ENCODE measurements around the gene DNAJB4. TPM values are rescaled to one million over a fixed set of nuclear protein-coding genes. Genes with fewer than 3 reads are reported as not detected.

Gene DNAJB4
- total RNA-seq, 1 experiment from 2014 or later, result 26.0 TPM

DNA sequence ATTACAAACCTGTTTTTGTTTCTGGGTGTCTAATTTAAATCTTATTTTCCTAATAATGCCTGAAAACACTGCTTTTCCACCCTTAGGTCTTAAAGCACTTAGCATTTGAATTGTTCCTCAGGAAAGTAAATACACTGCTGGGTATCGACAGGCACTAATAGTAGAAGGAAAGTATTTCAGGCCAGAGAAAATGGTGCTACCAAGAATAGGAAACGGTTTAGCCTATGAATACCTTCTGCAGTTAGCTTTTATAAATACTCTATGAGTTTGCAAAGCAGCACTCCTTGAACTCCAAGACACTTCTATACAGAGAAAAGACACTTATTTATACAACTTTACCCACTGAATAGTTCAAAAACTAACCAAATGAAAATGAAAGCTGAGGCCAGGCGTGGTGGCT, 32.7 kb upstream of the DNAJB4 start:
- Histone ChIP-seq H3K27me3 (ENCODE audit: insufficient read depth, low read length) (no peaks in the 10 kb centered on the region), H3K4me3 (replicated peaks in 1 of 2; ENCODE audit: low read depth in 1 of 2, low read length in 2 of 2) (no peak overlapping the region), H2AFZ (ENCODE audit: low read depth, low read length, poor library complexity, severe bottlenecking) (no peak overlapping the region), H3K4me1 (ENCODE audit: control insufficient read depth in 1 of 2, insufficient read depth in 2 of 2, low read length in 2 of 2) (peaks cover 6 to 7% of the 10 kb centered on the region in 2 experiments; a peak in 3 of 4 replicates), H3K27ac (ENCODE audit: low read depth, low read length) (no peak overlapping the region), H3K9ac (ENCODE audit: low read length) (no peak overlapping the region), H3K36me3 (ENCODE audit: control insufficient read depth in 1 of 2, insufficient read depth in 2 of 2, low read length in 2 of 2) (peaks cover 42 to 56% of the 10 kb centered on the region in 2 experiments), H3K79me2 (ENCODE audit: insufficient read depth, low read length) (peaks cover 100% of the 10 kb centered on the region), H4K20me1 (ENCODE audit: insufficient read depth) (peaks cover 77% of the 10 kb centered on the region), H3K9me2 (ENCODE audit: insufficient read depth) (no peaks in the 10 kb centered on the region), H3K9me3 (ENCODE audit: control insufficient read depth in 1 of 2, insufficient read depth in 1 of 2, low read depth in 1 of 2, low read length in 2 of 2) (no peaks in the 10 kb centered on the region), H3K4me2 (ENCODE audit: low read length) (no peak overlapping the region)
- intact Hi-C loops (cut with micrococcal nuclease), result no loop called here
- DNase-seq (ENCODE audit: low read depth, low spot score), result no peak
- BruUV-seq (replicated peaks), result no TSS peak
- no peak for ATAC-seq
- ChIA-PET CTCF (no interaction called here), POLR2A (no interaction called here), RAD21 (ENCODE audit: low non-redundant PET in 1 of 2, low total read pairs in 2 of 2, uncharacterized antibody in 2 of 2, unreplicated experiment in 2 of 2) (no interaction called here)
- TF ChIP-seq EZH2 (IDR thresholded peaks at IDR 0.05), result no peak

DNA sequence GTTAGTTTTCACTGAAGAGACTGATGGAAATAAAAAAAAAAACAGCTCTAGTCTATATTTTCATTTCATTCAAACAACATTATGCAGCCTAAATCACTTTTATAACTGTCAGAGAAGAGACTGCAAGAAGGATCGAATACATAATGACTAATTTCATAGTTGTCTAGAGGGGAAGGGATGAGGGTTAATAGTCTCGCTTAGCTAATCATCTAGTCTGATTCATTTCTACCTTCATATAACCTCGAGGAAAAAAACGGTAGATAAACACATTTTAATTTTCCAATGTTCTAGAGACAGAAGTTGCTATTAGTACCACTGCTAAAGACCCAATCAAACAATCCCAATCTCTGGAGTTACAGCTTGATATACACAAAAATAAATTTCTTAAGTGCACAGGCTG, 29.4 kb upstream of the DNAJB4 start:
- Histone ChIP-seq H3K9ac (ENCODE audit: low read length) (0 out of 2 replicates have a peak overlapping the region, but pooled peaks have one; percentile 9), H4K20me1 (ENCODE audit: insufficient read depth) (peaks cover 48% of the 10 kb centered on the region; the same call in 1 of the 2 replicates), H3K27ac (ENCODE audit: low read depth, low read length) (no peak overlapping the region), H3K79me2 (ENCODE audit: insufficient read depth, low read length) (peaks cover 100% of the 10 kb centered on the region), H2AFZ (ENCODE audit: low read depth, low read length, poor library complexity, severe bottlenecking) (no peak overlapping the region), H3K4me3 (replicated peaks in 1 of 2; ENCODE audit: low read depth in 1 of 2, low read length in 2 of 2) (no peak overlapping the region), H3K4me2 (ENCODE audit: low read length) (no peak overlapping the region), H3K9me3 (ENCODE audit: control insufficient read depth in 1 of 2, insufficient read depth in 1 of 2, low read depth in 1 of 2, low read length in 2 of 2) (no peaks in the 10 kb centered on the region), H3K27me3 (ENCODE audit: insufficient read depth, low read length) (no peaks in the 10 kb centered on the region), H3K4me1 (ENCODE audit: control insufficient read depth in 1 of 2, insufficient read depth in 2 of 2, low read length in 2 of 2) (peaks cover 7 to 16% of the 10 kb centered on the region in 2 experiments), H3K36me3 (ENCODE audit: control insufficient read depth in 1 of 2, insufficient read depth in 2 of 2, low read length in 2 of 2) (peaks cover 12 to 31% of the 10 kb centered on the region in 2 experiments), H3K9me2 (ENCODE audit: insufficient read depth) (no peaks in the 10 kb centered on the region)
- POLR2A ChIA-PET, result interaction anchor here (0.6 to 1.7 kb wide), 5 partner anchors 11 to 620 kb away, joined by 3 to 15 read pairs (median 3); partner anchors contain the start of gene DNAJB4
- intact Hi-C loops (cut with micrococcal nuclease), result loop anchor here (5.0 kb wide), 1 partner anchor 288 kb away; no protein-coding TSS in a partner anchor
- BruUV-seq (replicated peaks), result no TSS peak
- DNase-seq (ENCODE audit: low read depth, low spot score) (no peak), ATAC-seq (no peak)
- RAD21 ChIA-PET (ENCODE audit: low non-redundant PET in 1 of 2, low total read pairs in 2 of 2, uncharacterized antibody in 2 of 2, unreplicated experiment in 2 of 2), result interaction anchor here in 1 of 2 experiments (0.6 kb wide), 1 partner anchor 828 kb away, joined by 3 read pairs; no protein-coding TSS in a partner anchor
- CTCF ChIA-PET, result no interaction called here
- TF ChIP-seq ELF1 (IDR thresholded peaks at IDR 0.05; ENCODE audit: borderline replicate concordance, low read depth) (no peak), CEBPB (IDR thresholded peaks at IDR 0.05; ENCODE audit: low read depth) (no peak), YY1 (IDR thresholded peaks at IDR 0.05; ENCODE audit: extremely low read depth, insufficient replicate concordance, low read depth, low read length) (no peak)
- TF ChIP-seq, protein P1, sequence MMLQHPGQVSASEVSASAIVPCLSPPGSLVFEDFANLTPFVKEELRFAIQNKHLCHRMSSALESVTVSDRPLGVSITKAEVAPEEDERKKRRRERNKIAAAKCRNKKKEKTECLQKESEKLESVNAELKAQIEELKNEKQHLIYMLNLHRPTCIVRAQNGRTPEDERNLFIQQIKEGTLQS (IDR thresholded peaks at IDR 0.05), result no peak
- TF ChIP-seq, protein P2, sequence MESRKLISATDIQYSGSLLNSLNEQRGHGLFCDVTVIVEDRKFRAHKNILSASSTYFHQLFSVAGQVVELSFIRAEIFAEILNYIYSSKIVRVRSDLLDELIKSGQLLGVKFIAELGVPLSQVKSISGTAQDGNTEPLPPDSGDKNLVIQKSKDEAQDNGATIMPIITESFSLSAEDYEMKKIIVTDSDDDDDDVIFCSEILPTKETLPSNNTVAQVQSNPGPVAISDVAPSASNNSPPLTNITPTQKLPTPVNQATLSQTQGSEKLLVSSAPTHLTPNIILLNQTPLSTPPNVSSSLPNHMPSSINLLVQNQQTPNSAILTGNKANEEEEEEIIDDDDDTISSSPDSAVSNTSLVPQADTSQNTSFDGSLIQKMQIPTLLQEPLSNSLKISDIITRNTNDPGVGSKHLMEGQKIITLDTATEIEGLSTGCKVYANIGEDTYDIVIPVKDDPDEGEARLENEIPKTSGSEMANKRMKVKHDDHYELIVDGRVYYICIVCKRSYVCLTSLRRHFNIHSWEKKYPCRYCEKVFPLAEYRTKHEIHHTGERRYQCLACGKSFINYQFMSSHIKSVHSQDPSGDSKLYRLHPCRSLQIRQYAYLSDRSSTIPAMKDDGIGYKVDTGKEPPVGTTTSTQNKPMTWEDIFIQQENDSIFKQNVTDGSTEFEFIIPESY (IDR thresholded peaks at IDR 0.05; ENCODE audit: extremely low read depth, insufficient replicate concordance, low read length), result no peak

Measured in HCT116 (cell line).